ENCODE data around the gene TMEM9. TPM values are rescaled to one million over a fixed set of nuclear protein-coding genes. Genes with fewer than 3 reads are reported as not detected.

Gene TMEM9
- total and polyA plus RNA-seq, 9 of the 15 experiments (the other 6 are each of a cell fraction or from before 2014, with no cell fraction given), result 30.4 to 107 (median 67.6) TPM

DNA sequence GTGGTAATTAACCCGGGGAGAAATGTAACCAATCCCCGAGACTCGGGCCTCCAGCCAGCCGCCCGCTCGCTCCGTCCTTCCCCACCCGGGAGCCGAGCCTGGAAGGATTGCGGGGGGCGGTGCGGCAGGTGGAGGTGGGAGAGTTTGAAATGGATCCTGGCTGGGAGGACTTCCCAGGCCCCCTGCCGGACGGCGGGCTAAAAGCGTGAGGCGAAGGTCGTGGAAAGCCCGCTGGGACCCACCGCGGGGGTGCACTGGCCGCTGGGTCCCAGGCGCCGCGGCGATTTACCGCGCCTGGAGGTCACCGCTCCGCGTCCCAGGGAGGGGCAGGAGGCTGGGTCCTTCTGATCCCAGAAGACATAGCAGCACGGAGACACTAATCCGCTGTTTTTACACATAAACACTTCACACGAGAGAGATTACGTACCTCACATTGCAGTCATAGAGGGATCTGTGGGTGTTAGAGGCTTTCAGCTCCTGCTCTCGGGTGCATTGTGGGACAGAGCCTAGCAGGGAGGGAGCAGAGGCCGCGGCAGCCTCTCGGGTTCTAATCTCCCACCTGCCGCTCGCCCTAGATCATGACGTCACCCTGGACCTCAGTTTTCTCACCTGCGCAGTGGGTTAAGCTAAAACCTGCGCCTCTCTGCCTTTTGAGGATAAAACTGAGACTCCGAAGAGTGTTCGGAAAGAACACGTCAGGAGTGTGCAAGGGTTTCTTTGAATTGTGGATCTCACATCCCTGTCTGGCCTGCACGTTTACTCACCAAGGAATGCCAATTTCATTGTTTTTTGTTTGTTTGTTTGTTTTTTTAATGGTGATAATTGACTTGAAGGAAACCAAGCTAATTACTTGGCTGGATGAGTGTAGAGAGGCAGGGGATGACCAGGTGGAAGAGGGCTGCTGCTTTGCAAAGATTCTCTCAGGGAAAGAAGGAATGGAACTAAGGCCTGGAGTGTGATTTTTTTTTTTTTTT is 17.1 kb upstream of the TMEM9 start (continued):
- 0 out of 2 replicates have a peak, but pooled peaks have one; percentile 8 for TF ChIP-seq ZNF23 (CRISPR knock-in tag; IDR thresholded peaks at IDR 0.05)
- TF ChIP-seq NR4A1 (CRISPR knock-in tag; IDR thresholded peaks at IDR 0.05), result no peak
- TF ChIP-seq NR4A1 (tag; IDR thresholded peaks at IDR 0.05), result no peak
- TF ChIP-seq, protein P1, sequence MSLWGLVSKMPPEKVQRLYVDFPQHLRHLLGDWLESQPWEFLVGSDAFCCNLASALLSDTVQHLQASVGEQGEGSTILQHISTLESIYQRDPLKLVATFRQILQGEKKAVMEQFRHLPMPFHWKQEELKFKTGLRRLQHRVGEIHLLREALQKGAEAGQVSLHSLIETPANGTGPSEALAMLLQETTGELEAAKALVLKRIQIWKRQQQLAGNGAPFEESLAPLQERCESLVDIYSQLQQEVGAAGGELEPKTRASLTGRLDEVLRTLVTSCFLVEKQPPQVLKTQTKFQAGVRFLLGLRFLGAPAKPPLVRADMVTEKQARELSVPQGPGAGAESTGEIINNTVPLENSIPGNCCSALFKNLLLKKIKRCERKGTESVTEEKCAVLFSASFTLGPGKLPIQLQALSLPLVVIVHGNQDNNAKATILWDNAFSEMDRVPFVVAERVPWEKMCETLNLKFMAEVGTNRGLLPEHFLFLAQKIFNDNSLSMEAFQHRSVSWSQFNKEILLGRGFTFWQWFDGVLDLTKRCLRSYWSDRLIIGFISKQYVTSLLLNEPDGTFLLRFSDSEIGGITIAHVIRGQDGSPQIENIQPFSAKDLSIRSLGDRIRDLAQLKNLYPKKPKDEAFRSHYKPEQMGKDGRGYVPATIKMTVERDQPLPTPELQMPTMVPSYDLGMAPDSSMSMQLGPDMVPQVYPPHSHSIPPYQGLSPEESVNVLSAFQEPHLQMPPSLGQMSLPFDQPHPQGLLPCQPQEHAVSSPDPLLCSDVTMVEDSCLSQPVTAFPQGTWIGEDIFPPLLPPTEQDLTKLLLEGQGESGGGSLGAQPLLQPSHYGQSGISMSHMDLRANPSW (CRISPR knock-in tag; IDR thresholded peaks at IDR 0.05), result no peak
- peak; percentile 38; the same call in 1 of the 2 replicates for TF ChIP-seq FOSL1 (tag; conservative IDR thresholded peaks at IDR 0.05)
- TF ChIP-seq HMG20B (CRISPR knock-in tag; IDR thresholded peaks at IDR 0.05), result no peak
- TF ChIP-seq CCAR2 (IDR thresholded peaks at IDR 0.05; ENCODE audit: low read depth, low read length), result no peak
- TF ChIP-seq TEAD2 (tag; IDR thresholded peaks at IDR 0.05), result no peak
- no peak for TF ChIP-seq KDM4B (IDR thresholded peaks at IDR 0.05; ENCODE audit: borderline replicate concordance in 2 of 2, low read depth in 1 of 2)
- TF ChIP-seq FOXK1 (CRISPR knock-in tag; IDR thresholded peaks at IDR 0.05; ENCODE audit: borderline replicate concordance), result peak; percentile 53; the same call in 1 of the 2 replicates
- TF ChIP-seq DIDO1 (tag; IDR thresholded peaks at IDR 0.05; ENCODE audit: low read depth), result no peak
- no peak for TF ChIP-seq KAT2B (IDR thresholded peaks at IDR 0.05; ENCODE audit: low read depth, low read length)
- no peak; a peak in 1 of 4 replicates for TF ChIP-seq NRF1 (conservative IDR thresholded peaks at IDR 0.05 in 1 of 2, IDR thresholded peaks at IDR 0.05 in 1 of 2)
- no peak for TF ChIP-seq POLR3G (IDR thresholded peaks at IDR 0.05; ENCODE audit: extremely low read depth, insufficient read length, insufficient replicate concordance)
- TF ChIP-seq JUND (IDR thresholded peaks at IDR 0.05; ENCODE audit: borderline replicate concordance, low read depth, low read length), result peak; percentile 97
- peak; percentile 99 for TF ChIP-seq JUND (tag; IDR thresholded peaks at IDR 0.05; ENCODE audit: borderline replicate concordance, low read depth, low read length)
- no peak for TF ChIP-seq MEIS2 (IDR thresholded peaks at IDR 0.05; ENCODE audit: partially characterized antibody)
- TF ChIP-seq NCOR1 (IDR thresholded peaks at IDR 0.05), result no peak
- peak; percentile 30; the same call in 1 of the 2 replicates for TF ChIP-seq ZBTB12 (CRISPR knock-in tag; IDR thresholded peaks at IDR 0.05)
- TF ChIP-seq POLR2A (conservative IDR thresholded peaks at IDR 0.05), result 0 out of 2 replicates have a peak, but pooled peaks have one; percentile 8
- TF ChIP-seq ELF4 (CRISPR knock-in tag; IDR thresholded peaks at IDR 0.05), result no peak
- no peak for TF ChIP-seq RBBP5 (IDR thresholded peaks at IDR 0.05; ENCODE audit: borderline replicate concordance, insufficient read depth, low read length, poor library complexity, severe bottlenecking)
- peak; percentile 93 for TF ChIP-seq PTBP1 (IDR thresholded peaks at IDR 0.05; ENCODE audit: low read depth, low read length)
- peak; percentile 85; the same call in 1 of the 2 replicates for TF ChIP-seq SRSF3 (IDR thresholded peaks at IDR 0.05; ENCODE audit: insufficient read depth, low read length)
- no peak for TF ChIP-seq RUNX1 (IDR thresholded peaks at IDR 0.05; ENCODE audit: low read depth)
- TF ChIP-seq NCOA2 (IDR thresholded peaks at IDR 0.05; ENCODE audit: partially characterized antibody in 2 of 2), result no peak

All from K562 (cell line).